Activated naive CD4-positive, alpha-beta T cell (primary cell): Measurements from ENCODE around the gene ACTN1.
A peak's percentile ranks its signal among the peaks of the same experiment; 100 is the strongest.
"Not testable (repeated sequence)": the region's sequence is repeated elsewhere in the genome, so short reads cannot be mapped to it uniquely, and the experiment has no call there.

Experiments used
- DNase-seq, 4 experiments: peaks; one replicate each; lab custom pipeline; 2025; lab: John Stamatoyannopoulos, UW

ACTN1 gene

GRCh38 chr14:68979021-68979721 lies at the start of gene ACTN1:
Gene ACTN1, minus strand, starts transcription at chr14:68979302. Its CDS starts 246 bp downstream, at chr14:68979056.
- DNase-seq, result peak; percentile 18 to 56 (median 28)

GRCh38 chr14:69027242-69027913 lies 48.3 kb upstream of the ACTN1 start:
- no peak for DNase-seq

- DNase-seq, result no peak
Observed at GRCh38 chr14:69023035-69023434, 43.9 kb upstream of the ACTN1 start.

GRCh38 chr14:69022093-69022492 lies 43.0 kb upstream of the ACTN1 start:
- not testable (repeated sequence) for DNase-seq

- no peak for DNase-seq
Observed at GRCh38 chr14:69017706-69018105, 38.6 kb upstream of the ACTN1 start.

GRCh38 chr14:69014829-69015259 lies 35.7 kb upstream of the ACTN1 start:
- DNase-seq, result no peak

- no peak for DNase-seq
Observed at GRCh38 chr14:69013943-69014782, 35.1 kb upstream of the ACTN1 start.

GRCh38 chr14:69012256-69012953 lies 33.3 kb upstream of the ACTN1 start:
- no peak for DNase-seq

- no peak for DNase-seq
Observed at GRCh38 chr14:69010648-69011047, 31.5 kb upstream of the ACTN1 start.

- DNase-seq, result no peak
Observed at GRCh38 chr14:69008421-69008884, 29.4 kb upstream of the ACTN1 start.

- no peak for DNase-seq
Observed at GRCh38 chr14:69006346-69006745, 27.2 kb upstream of the ACTN1 start.

GRCh38 chr14:69005432-69006148 lies 26.5 kb upstream of the ACTN1 start:
- DNase-seq, result no peak

- no peak for DNase-seq
Observed at GRCh38 chr14:69004731-69005431, 25.8 kb upstream of the ACTN1 start.

GRCh38 chr14:69003626-69004025 lies 24.5 kb upstream of the ACTN1 start:
- DNase-seq, result no peak

- DNase-seq, result no peak
Observed at GRCh38 chr14:69002069-69002468, 23.0 kb upstream of the ACTN1 start.

- DNase-seq, result no peak
Observed at GRCh38 chr14:69001375-69001774, 22.3 kb upstream of the ACTN1 start.

GRCh38 chr14:68998062-68998461 lies 19.0 kb upstream of the ACTN1 start:
- no peak for DNase-seq

GRCh38 chr14:68995731-68996130 lies 16.6 kb upstream of the ACTN1 start:
- DNase-seq, result no peak

- no peak for DNase-seq
Observed at GRCh38 chr14:68994056-68994455, 15.0 kb upstream of the ACTN1 start.

- DNase-seq, result no peak
Observed at GRCh38 chr14:68987653-68988036, 8.5 kb upstream of the ACTN1 start.
